Chondrocyte (in vitro differentiated cells): Measurements from ENCODE around the gene CDK2AP2. TPM values are rescaled to one million over a fixed set of nuclear protein-coding genes. Genes with fewer than 3 reads are reported as not detected.

Experiments used
- DNase-seq: peaks from one replicate; pipeline ENCODE4 v3.0.0; 2021; ENCODE audit warnings: mixed read lengths, low spot score
- H3K27ac Mint-ChIP-seq: one replicate; pipeline ENCODE4 v1.8.0; 2021; ENCODE audit warnings: mild to moderate bottlenecking, moderate library complexity, mixed read lengths; ENCODE audit not compliant: unreplicated experiment
- H3K27me3 Mint-ChIP-seq: 2 replicates; pipeline ENCODE4 v1.8.0; 2021; ENCODE audit warnings: low read depth, mixed read lengths
- H3K36me3 Mint-ChIP-seq: 2 replicates; pipeline ENCODE4 v1.8.0; 2021; ENCODE audit warnings: low read depth, mixed read lengths
- H3K4me1 Mint-ChIP-seq: 2 replicates; pipeline ENCODE4 v1.8.0; 2021; ENCODE audit warnings: low read depth, mild to moderate bottlenecking, mixed read lengths
- H3K4me3 Mint-ChIP-seq: one replicate; pipeline ENCODE4 v1.8.0; 2021; ENCODE audit warnings: mild to moderate bottlenecking, moderate library complexity, mixed read lengths; ENCODE audit not compliant: unreplicated experiment
- H3K9me3 Mint-ChIP-seq: 2 replicates; pipeline ENCODE4 v1.8.0; 2021; ENCODE audit warnings: low read depth, mixed read lengths
- CTCF ChIP-seq: fragments of 200-600 bp; sonication (generic); IDR thresholded peaks from 2 replicates; pipeline ENCODE4 v1.5.0; 2021; ENCODE audit warnings: antibody characterized with exemption, mild to moderate bottlenecking, moderate library complexity
- total RNA-seq: library from RNA; stranded (reverse); gene quantifications from 3 replicates; pipeline ENCODE4 v1.2.1, GENCODE V29; 2021

Gene CDK2AP2
- total RNA-seq, 1 donor from 2014 or later, result 42.5 TPM

GRCh38 chr11:67541198-67541597, 33.2 kb upstream of the CDK2AP2 start:
- H3K27me3 Mint-ChIP-seq, result no peaks in the 10 kb centered on the region
- no peak overlapping the region for H3K27ac Mint-ChIP-seq
- no peak overlapping the region for H3K4me3 Mint-ChIP-seq
- no peak for TF ChIP-seq CTCF
- no peak for DNase-seq
- H3K4me1 Mint-ChIP-seq, result peaks cover 5% of the 10 kb centered on the region
- H3K9me3 Mint-ChIP-seq, result no peaks in the 10 kb centered on the region
- H3K36me3 Mint-ChIP-seq, result no peaks in the 10 kb centered on the region

GRCh38 chr11:67539550-67539949, 31.6 kb upstream of the CDK2AP2 start:
- no peak for TF ChIP-seq CTCF
- Mint-ChIP-seq H3K27me3 (no peaks in the 10 kb centered on the region), H3K36me3 (no peaks in the 10 kb centered on the region), H3K4me1 (peaks cover 2% of the 10 kb centered on the region), H3K4me3 (no peak overlapping the region), H3K27ac (no peak overlapping the region), H3K9me3 (peaks cover 1% of the 10 kb centered on the region)
- no peak for DNase-seq

GRCh38 chr11:67538823-67539505, 31.0 kb upstream of the CDK2AP2 start:
- no peak overlapping the region for H3K27ac Mint-ChIP-seq
- H3K36me3 Mint-ChIP-seq, result no peaks in the 10 kb centered on the region
- H3K9me3 Mint-ChIP-seq, result peaks cover 6% of the 10 kb centered on the region
- H3K4me1 Mint-ChIP-seq, result no peaks in the 10 kb centered on the region
- no peak overlapping the region for H3K4me3 Mint-ChIP-seq
- H3K27me3 Mint-ChIP-seq, result no peaks in the 10 kb centered on the region
- no peak for DNase-seq
- TF ChIP-seq CTCF, result no peak

GRCh38 chr11:67538306-67538705, 30.3 kb upstream of the CDK2AP2 start:
- no peaks in the 10 kb centered on the region for H3K36me3 Mint-ChIP-seq
- no peak overlapping the region for H3K27ac Mint-ChIP-seq
- DNase-seq, result no peak

GRCh38 chr11:67535561-67535960, 27.6 kb upstream of the CDK2AP2 start:
- no peak overlapping the region for H3K4me3 Mint-ChIP-seq
- no peaks in the 10 kb centered on the region for H3K36me3 Mint-ChIP-seq
- no peaks in the 10 kb centered on the region for H3K27me3 Mint-ChIP-seq
- TF ChIP-seq CTCF, result no peak
- no peak for DNase-seq
- no peaks in the 10 kb centered on the region for H3K4me1 Mint-ChIP-seq
- H3K9me3 Mint-ChIP-seq, result peaks cover 9% of the 10 kb centered on the region
- no peak overlapping the region for H3K27ac Mint-ChIP-seq

More at GRCh38 chr11:67538306-67538705, 30.3 kb upstream of the CDK2AP2 start:
- Mint-ChIP-seq H3K4me1 (no peaks in the 10 kb centered on the region), H3K4me3 (no peak overlapping the region), H3K27me3 (no peaks in the 10 kb centered on the region), H3K9me3 (peaks cover 9% of the 10 kb centered on the region)
- TF ChIP-seq CTCF, result no peak
